Smooth muscle cell (in vitro differentiated cells): ENCODE data around the gene SUDS3. TPM values are rescaled to one million over a fixed set of nuclear protein-coding genes. Genes with fewer than 3 reads are reported as not detected.

ENCODE experiments used
- DNase-seq: peaks from one replicate; lab custom pipeline; 2025; ENCODE audit not compliant: unreplicated experiment; lab: John Stamatoyannopoulos, UW
- H2AFZ ChIP-seq: fragments of 200-600 bp; sonication (generic); 2 replicates; pipeline ENCODE4 v1.6.0; 2016; ENCODE audit warnings: antibody characterized with exemption, low read depth, mild to moderate bottlenecking
- H3F3A ChIP-seq: fragments of 200-600 bp; sonication (generic); 2 replicates; pipeline ENCODE4 v1.6.0; 2017; ENCODE audit warnings: antibody characterized with exemption, low read depth
- H3K27ac ChIP-seq: fragments of 200-600 bp; sonication (generic); 2 replicates; pipeline ENCODE4 v1.5.1; 2016; ENCODE audit warnings: low read depth, mild to moderate bottlenecking
- H3K27me3 ChIP-seq: fragments of 200-600 bp; sonication (generic); 2 replicates; pipeline ENCODE4 v1.6.1; 2016; ENCODE audit warnings: low read depth, mild to moderate bottlenecking
- H3K36me3 ChIP-seq: fragments of 200-600 bp; sonication (generic); 2 replicates; pipeline ENCODE4 v1.5.1; 2016; ENCODE audit warnings: low read depth
- H3K4me1 ChIP-seq: fragments of 200-600 bp; sonication (generic); 2 replicates; pipeline ENCODE4 v1.5.1; 2016; ENCODE audit warnings: low read depth
- H3K4me2 ChIP-seq: fragments of 200-600 bp; sonication (generic); 2 replicates; pipeline ENCODE4 v1.6.0; 2016; ENCODE audit warnings: mild to moderate bottlenecking
- H3K4me3 ChIP-seq: fragments of 200-600 bp; sonication (generic); 2 replicates; pipeline ENCODE4 v1.5.1; 2016; ENCODE audit warnings: mild to moderate bottlenecking
- H3K79me2 ChIP-seq: fragments of 200-600 bp; sonication (generic); 2 replicates; pipeline ENCODE4 v1.6.0; 2016; ENCODE audit warnings: low read depth, mild to moderate bottlenecking
- H3K9ac ChIP-seq: fragments of 200-600 bp; sonication (generic); 2 replicates; pipeline ENCODE4 v1.6.0; 2016; ENCODE audit warnings: low read depth
- H3K9me3 ChIP-seq: fragments of 200-600 bp; sonication (generic); replicated peaks from 2 replicates; pipeline ENCODE4 v1.5.1; 2016; ENCODE audit warnings: low read depth
- H4K20me1 ChIP-seq: fragments of 200-600 bp; sonication (generic); 2 replicates; pipeline ENCODE4 v1.6.0; 2016; ENCODE audit warnings: low read depth
- WGBS: methylation state at CpG from one replicate; pipeline ENCODE4 v1.1.7; 2016; ENCODE audit warnings: low lambda C conversion rate; 5-methylcytosine and 5-hydroxymethylcytosine counted together
- polyA plus RNA-seq: library from polyadenylated mRNA; unstranded; fragments of >200 nt; fragmentation: Nextera tagmentation; extraction: Ambion mirVana; gene quantifications from 2 replicates; pipeline ENCODE4 v1.2.1, GENCODE V29; 2016
- total RNA-seq: library from RNA; depleted of rRNA; stranded (reverse); fragments of >200 nt; gene quantifications from 2 replicates; pipeline ENCODE4 v1.2.3, GENCODE V29; 2014
- TF ChIP-seq, protein P1 (sequence below): fragments of 200-600 bp; sonication (generic); IDR thresholded peaks from 2 replicates; pipeline ENCODE4 v1.5.1; 2017; ENCODE audit warnings: borderline replicate concordance, mild to moderate bottlenecking, antibody characterized with exemption; ENCODE audit not compliant: insufficient read depth, poor library complexity, severe bottlenecking

SUDS3 gene
- total and polyA plus RNA-seq, 2 experiments from 2014 or later, result 11.4 to 58.2 TPM

GRCh38 chr12:118361092-118361404 lies 15.3 kb upstream of the SUDS3 start:
- Histone ChIP-seq H2AFZ (no peak overlapping the region), H3F3A (no peaks in the 10 kb centered on the region), H3K9ac (no peak overlapping the region), H3K4me2 (peak overlapping the region; percentile 31), H3K9me3 (no peaks in the 10 kb centered on the region), H3K36me3 (no peaks in the 10 kb centered on the region), H3K4me1 (no peaks in the 10 kb centered on the region), H4K20me1 (no peaks in the 10 kb centered on the region), H3K27ac (peak overlapping the region; percentile 50), H3K79me2 (no peaks in the 10 kb centered on the region), H3K4me3 (no peak overlapping the region), H3K27me3 (no peaks in the 10 kb centered on the region)
- 61% methylated on average over 5 of the region's 5 CpGs for WGBS
- TF ChIP-seq, protein P1, sequence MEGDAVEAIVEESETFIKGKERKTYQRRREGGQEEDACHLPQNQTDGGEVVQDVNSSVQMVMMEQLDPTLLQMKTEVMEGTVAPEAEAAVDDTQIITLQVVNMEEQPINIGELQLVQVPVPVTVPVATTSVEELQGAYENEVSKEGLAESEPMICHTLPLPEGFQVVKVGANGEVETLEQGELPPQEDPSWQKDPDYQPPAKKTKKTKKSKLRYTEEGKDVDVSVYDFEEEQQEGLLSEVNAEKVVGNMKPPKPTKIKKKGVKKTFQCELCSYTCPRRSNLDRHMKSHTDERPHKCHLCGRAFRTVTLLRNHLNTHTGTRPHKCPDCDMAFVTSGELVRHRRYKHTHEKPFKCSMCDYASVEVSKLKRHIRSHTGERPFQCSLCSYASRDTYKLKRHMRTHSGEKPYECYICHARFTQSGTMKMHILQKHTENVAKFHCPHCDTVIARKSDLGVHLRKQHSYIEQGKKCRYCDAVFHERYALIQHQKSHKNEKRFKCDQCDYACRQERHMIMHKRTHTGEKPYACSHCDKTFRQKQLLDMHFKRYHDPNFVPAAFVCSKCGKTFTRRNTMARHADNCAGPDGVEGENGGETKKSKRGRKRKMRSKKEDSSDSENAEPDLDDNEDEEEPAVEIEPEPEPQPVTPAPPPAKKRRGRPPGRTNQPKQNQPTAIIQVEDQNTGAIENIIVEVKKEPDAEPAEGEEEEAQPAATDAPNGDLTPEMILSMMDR, result no peak
- no peak for DNase-seq

- Histone ChIP-seq H3K27ac (no peak overlapping the region), H2AFZ (no peak overlapping the region), H3K4me1 (no peaks in the 10 kb centered on the region), H4K20me1 (no peaks in the 10 kb centered on the region), H3K9me3 (no peaks in the 10 kb centered on the region), H3K36me3 (no peaks in the 10 kb centered on the region), H3K9ac (no peak overlapping the region), H3F3A (no peaks in the 10 kb centered on the region), H3K79me2 (no peaks in the 10 kb centered on the region), H3K4me2 (no peak overlapping the region), H3K27me3 (no peaks in the 10 kb centered on the region), H3K4me3 (no peak overlapping the region)
- WGBS, result 96% methylated on average over 4 of the region's 4 CpGs
- DNase-seq, result no peak
- TF ChIP-seq, protein P1, result no peak
Observed at GRCh38 chr12:118361889-118362288, 14.5 kb upstream of the SUDS3 start.

- Histone ChIP-seq H3K36me3 (no peaks in the 10 kb centered on the region), H3K4me1 (peaks cover 4% of the 10 kb centered on the region), H3K79me2 (no peaks in the 10 kb centered on the region), H3K9me3 (no peaks in the 10 kb centered on the region), H3K27ac (no peak overlapping the region), H2AFZ (no peak overlapping the region), H3K4me3 (no peak overlapping the region), H3K27me3 (peaks cover 25% of the 10 kb centered on the region), H3F3A (no peaks in the 10 kb centered on the region), H4K20me1 (no peaks in the 10 kb centered on the region), H3K4me2 (no peak overlapping the region), H3K9ac (no peak overlapping the region)
- TF ChIP-seq, protein P1, result no peak
- no peak for DNase-seq
- WGBS, result 92% methylated on average over 4 of the region's 4 CpGs
Observed at GRCh38 chr12:118368821-118369220, 7.5 kb upstream of the SUDS3 start.

DNA sequence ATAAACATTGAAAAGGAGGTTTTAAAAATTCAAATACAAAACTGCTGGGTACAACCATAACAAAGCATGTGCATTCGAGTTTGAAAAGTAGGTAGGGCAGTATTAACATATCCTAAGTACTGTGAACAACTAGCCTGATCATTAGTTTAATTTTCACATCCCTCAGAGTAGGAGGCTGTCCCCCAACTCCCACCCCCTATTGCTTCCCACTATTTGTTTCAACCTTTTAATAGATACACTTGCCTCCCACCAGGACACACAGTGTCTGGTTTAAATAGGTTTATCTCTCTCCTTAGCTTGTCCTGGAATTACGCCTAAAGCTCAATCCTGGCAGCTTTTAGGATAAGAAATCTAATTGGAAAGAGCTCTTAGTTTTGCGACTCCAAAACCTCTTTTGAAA lies 5.8 kb upstream of the SUDS3 start:
- no peaks in the 10 kb centered on the region for H3F3A ChIP-seq
- H3K36me3 ChIP-seq, result no peaks in the 10 kb centered on the region
- TF ChIP-seq, protein P1, result no peak
- no peak overlapping the region for H3K9ac ChIP-seq
- no peaks in the 10 kb centered on the region for H4K20me1 ChIP-seq
- no peak for DNase-seq
- H3K9me3 ChIP-seq, result no peaks in the 10 kb centered on the region
- peaks cover 25% of the 10 kb centered on the region for H3K27me3 ChIP-seq
- peak overlapping the region; percentile 93 for H3K4me2 ChIP-seq
- H3K79me2 ChIP-seq, result no peaks in the 10 kb centered on the region
- WGBS, result 81% methylated on average over 3 of the region's 3 CpGs
- H3K27ac ChIP-seq, result no peak overlapping the region
- H3K4me1 ChIP-seq, result peaks cover 4% of the 10 kb centered on the region
- H3K4me3 ChIP-seq, result peak overlapping the region; percentile 87
- H2AFZ ChIP-seq, result no peak overlapping the region
